Right lobe of liver (tissue), 6 donors: ENCODE data around the gene MGAT3. TPM values are rescaled to one million over a fixed set of nuclear protein-coding genes. Genes with fewer than 3 reads are reported as not detected.
"Not testable (repeated sequence)": the region's sequence is repeated elsewhere in the genome, so short reads cannot be mapped to it uniquely, and the experiment has no call there.

ENCODE experiments used
- ATAC-seq, 4 donors: fragments of 200-7000 bp; cut with Tn5 transposase; one replicate each; pipeline ENCODE4 v1.9.1; 2020; ENCODE audit warnings: mild to moderate bottlenecking in 4 of 4, moderate library complexity in 4 of 4
- DNase-seq, 3 donors: peaks; one replicate each; pipeline ENCODE4 v3.0.0-alpha.2; 2020
- H3K27ac ChIP-seq, 3 donors: fragments of 200-600 bp; one replicate each; pipeline ENCODE4 v1.8.0; 2022
- H3K27me3 ChIP-seq, 2 donors: fragments of 200-600 bp; one replicate each; pipeline ENCODE4 v1.8.0; 2022
- H3K36me3 ChIP-seq, 4 donors: fragments of 200-600 bp; sonication (generic) in 1 of 4; one replicate each; pipeline versions ENCODE4 v1.5.1 to v1.8.0; 2017 to 2022; ENCODE audit warnings: control low read depth in 1 of 4
- H3K4me1 ChIP-seq, 4 donors: fragments of 200-600 bp; sonication (generic) in 1 of 4; one replicate each; pipeline versions ENCODE4 v1.5.1 to v1.8.0; 2017 to 2022; ENCODE audit warnings: control low read depth in 1 of 4
- H3K4me3 ChIP-seq, 3 donors: fragments of 200-600 bp; one replicate each; pipeline ENCODE4 v1.8.0; 2022
- H3K9me3 ChIP-seq, 4 donors: fragments of 200-600 bp; sonication (generic) in 1 of 4; one replicate each; pipeline versions ENCODE4 v1.5.1 to v1.8.0; 2017 to 2022; ENCODE audit warnings: control low read depth in 1 of 4
- CTCF ChIP-seq, 4 donors: fragments of 200-600 bp in 3 of 4; fragments of 450-650 bp in 1 of 4; IDR thresholded peaks; one replicate each; pipeline versions ENCODE4 v1.5.1 to v1.8.0; 2016 to 2022; ENCODE audit warnings: antibody characterized with exemption in 4 of 4, mild to moderate bottlenecking in 2 of 4
- POLR2A ChIP-seq: fragments of 450-650 bp; IDR thresholded peaks from one replicate; pipeline ENCODE4 v1.6.1; 2017; ENCODE audit warnings: antibody characterized with exemption, mild to moderate bottlenecking
- WGBS: methylation state at CpG from one replicate; pipeline ENCODE4 v1.1.6; 2018; ENCODE audit warnings: low coverage, low lambda C conversion rate; ENCODE audit not compliant: insufficient coverage; ENCODE audit errors: missing lambda C conversion rate; 5-methylcytosine and 5-hydroxymethylcytosine counted together
- intact Hi-C, 2 donors: fragments of 100-400 bp; cut with DNase I; formaldehyde crosslinking; loops; one replicate each; pipeline versions ENCODE4 v1.11.2 to v1.14.1; 2022
- total RNA-seq, 6 experiments: library from RNA; depleted of rRNA in 2 of 6; stranded (reverse); fragments of >200 nt in 2 of 6; fragmentation: NEBNext Ultra II Directional in 3 of 6; extraction: Animal tissue kit (Norgen Biotek cat#: 25700) in 3 of 6; gene quantifications; one replicate each; pipeline versions ENCODE4 v1.1.0 to v1.2.4, GENCODE V29; 2016 to 2023
- donor health status: DM: no; HTN: yes; CAD: no.
- donor health status: DM: no; HTN: no; CAD: no.
- donor health status: DM: no; HTN: no; CAD: no.
- donor health status: DM: no; HTN: yes; CAD: no.
- donor health status: DM: no; HTN: yes; CAD: no.

Gene MGAT3
- total RNA-seq, 6 experiments from 2014 or later, result 0.05 to 0.38 (median 0.07) TPM; not detected in 1

- Histone ChIP-seq H3K4me3 (no peak overlapping the region), H3K27ac (no peak overlapping the region), H3K4me1 (peaks cover 0 to 19% (median 7%) of the 10 kb centered on the region in 4 donors), H3K36me3 (no peaks in the 10 kb centered on the region), H3K9me3 (no peaks in the 10 kb centered on the region), H3K27me3 (no peaks in the 10 kb centered on the region)
- TF ChIP-seq POLR2A (no peak), CTCF (IDR thresholded peaks at IDR 0.05) (no peak)
- DNase-seq (no peak), ATAC-seq (no peak)
- 80% methylated on average over 4 of the region's 4 CpGs for WGBS
- intact Hi-C loops, result no loop called here
Measured at GRCh38 chr22:39410264-39410663, 46.5 kb upstream of the MGAT3 start.

- intact Hi-C loops, ATAC-seq, H3K9me3 ChIP-seq, H3K4me3 ChIP-seq, H3K36me3 ChIP-seq, H3K27me3 ChIP-seq, H3K27ac ChIP-seq: not testable (repeated sequence)
- H3K4me1 ChIP-seq, result peaks cover 0 to 24% (median 7%) of the 10 kb centered on the region in 4 donors
- peak in 1 of 3 donors; percentile 10 for DNase-seq
- WGBS, result 87% methylated on average over 9 of the region's 11 CpGs
Measured at GRCh38 chr22:39411828-39412365, 44.9 kb upstream of the MGAT3 start.

GRCh38 chr22:39413204-39413603, 43.6 kb upstream of the MGAT3 start:
- H3K4me3 ChIP-seq, H3K27me3 ChIP-seq, DNase-seq, ATAC-seq, intact Hi-C loops, H3K9me3 ChIP-seq, H3K27ac ChIP-seq: not testable (repeated sequence)
- peaks cover 0 to 20% (median under 1%) of the 10 kb centered on the region in 4 donors for H3K36me3 ChIP-seq
- 89% methylated on average over 7 of the region's 7 CpGs for WGBS
- H3K4me1 ChIP-seq, result peaks cover 0 to 19% (median 7%) of the 10 kb centered on the region in 4 donors

GRCh38 chr22:39414377-39414776, 42.4 kb upstream of the MGAT3 start:
- no peak overlapping the region for H3K4me3 ChIP-seq
- intact Hi-C loops, result no loop called here
- DNase-seq (peak in 1 of 3 donors; percentile 45), ATAC-seq (no peak)
- H3K27me3 ChIP-seq, result no peaks in the 10 kb centered on the region
- 86% methylated on average over 4 of the region's 7 CpGs for WGBS
- TF ChIP-seq POLR2A (no peak), CTCF (IDR thresholded peaks at IDR 0.05) (no peak)
- H3K4me1 ChIP-seq, result peaks cover 0 to 19% (median 7%) of the 10 kb centered on the region in 4 donors
- H3K36me3 ChIP-seq, result peaks cover 0 to 30% (median 6%) of the 10 kb centered on the region in 4 donors
- H3K27ac ChIP-seq, result no peak overlapping the region
- no peaks in the 10 kb centered on the region for H3K9me3 ChIP-seq

GRCh38 chr22:39414886-39415285, 41.9 kb upstream of the MGAT3 start:
- no peaks in the 10 kb centered on the region for H3K27me3 ChIP-seq
- DNase-seq, result peak; percentile 61 to 83 (median 82)
- H3K36me3 ChIP-seq, result peaks cover 0 to 35% (median 8%) of the 10 kb centered on the region in 4 donors
- no peak for TF ChIP-seq CTCF (IDR thresholded peaks at IDR 0.05)
- no peak for TF ChIP-seq POLR2A
- H3K4me3 ChIP-seq, result no peak overlapping the region
- no peak overlapping the region for H3K27ac ChIP-seq
- 42% methylated on average over 8 of the region's 11 CpGs for WGBS
- H3K9me3 ChIP-seq, result no peaks in the 10 kb centered on the region
- intact Hi-C loops, result no loop called here
- ATAC-seq, result peak; percentile 84 to 95 (median 86)
- H3K4me1 ChIP-seq, result peaks cover 0 to 19% (median 7%) of the 10 kb centered on the region in 4 donors
